Loucy (cell line): ENCODE results near the gene MRO.

Experiments
- EZH2phosphoT487 ChIP-seq: fragments of 200-600 bp; IDR thresholded peaks from 2 replicates; pipeline ENCODE4 v1.6.1; 2018; ENCODE audit warnings: antibody characterized with exemption, mild to moderate bottlenecking, moderate library complexity, borderline replicate concordance
- TF ChIP-seq, protein P1 (sequence below): fragments of 200-600 bp; sonication (generic); conservative IDR thresholded peaks from 2 replicates; pipeline ENCODE4 v1.5.1; 2014; ENCODE audit warnings: mild to moderate bottlenecking, antibody characterized with exemption, low read length

GRCh38 chr18:50806208-50806616 is 13.6 kb downstream of the MRO start:
- TF ChIP-seq, protein P1, sequence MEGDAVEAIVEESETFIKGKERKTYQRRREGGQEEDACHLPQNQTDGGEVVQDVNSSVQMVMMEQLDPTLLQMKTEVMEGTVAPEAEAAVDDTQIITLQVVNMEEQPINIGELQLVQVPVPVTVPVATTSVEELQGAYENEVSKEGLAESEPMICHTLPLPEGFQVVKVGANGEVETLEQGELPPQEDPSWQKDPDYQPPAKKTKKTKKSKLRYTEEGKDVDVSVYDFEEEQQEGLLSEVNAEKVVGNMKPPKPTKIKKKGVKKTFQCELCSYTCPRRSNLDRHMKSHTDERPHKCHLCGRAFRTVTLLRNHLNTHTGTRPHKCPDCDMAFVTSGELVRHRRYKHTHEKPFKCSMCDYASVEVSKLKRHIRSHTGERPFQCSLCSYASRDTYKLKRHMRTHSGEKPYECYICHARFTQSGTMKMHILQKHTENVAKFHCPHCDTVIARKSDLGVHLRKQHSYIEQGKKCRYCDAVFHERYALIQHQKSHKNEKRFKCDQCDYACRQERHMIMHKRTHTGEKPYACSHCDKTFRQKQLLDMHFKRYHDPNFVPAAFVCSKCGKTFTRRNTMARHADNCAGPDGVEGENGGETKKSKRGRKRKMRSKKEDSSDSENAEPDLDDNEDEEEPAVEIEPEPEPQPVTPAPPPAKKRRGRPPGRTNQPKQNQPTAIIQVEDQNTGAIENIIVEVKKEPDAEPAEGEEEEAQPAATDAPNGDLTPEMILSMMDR, result no peak
- no peak for TF ChIP-seq EZH2phosphoT487
